GM19397 (cell line): ENCODE data around the gene MED31.
"Not testable (repeated sequence)": the region's sequence is repeated elsewhere in the genome, so short reads cannot be mapped to it uniquely, and the experiment has no call there.

Experiments
- ATAC-seq: cut with Tn5 transposase; IDR thresholded peaks from one replicate; pipeline ENCODE4 v1.9.1; 2021; ENCODE audit warnings: mild to moderate bottlenecking, moderate library complexity; ENCODE audit not compliant: unreplicated experiment

Gene MED31

GRCh38 chr17:6655732-6656361 lies 4.4 kb upstream of the MED31 start:
- ATAC-seq = not testable (repeated sequence)

- ATAC-seq = no peak
These were observed 3.7 kb upstream of the MED31 start for GRCh38 chr17:6654841-6655731.

GRCh38 chr17:6651919-6652452 lies 581 bp upstream of the MED31 start:
- ATAC-seq = peak; percentile 17

- ATAC-seq = no peak
These were observed 3.2 kb downstream of the MED31 start for GRCh38 chr17:6648181-6648580.

GRCh38 chr17:6643451-6644125 lies 7.8 kb downstream of the MED31 start:
- ATAC-seq = no peak

GRCh38 chr17:6642592-6642991 lies 8.8 kb downstream of the MED31 start:
- no peak for ATAC-seq

- ATAC-seq = peak; percentile 6
These were observed 10.1 kb downstream of the MED31 start for GRCh38 chr17:6641247-6641863.

- ATAC-seq = peak; percentile 91
These were observed 10.7 kb downstream of the MED31 start, which contains the start of the genes KIAA0753 and TXNDC17 for GRCh38 chr17:6640536-6641246. TSS of gene KIAA0753 (minus strand) at chr17:6640711. CDS start at chr17:6635103, 5,608 bp downstream. TSS of gene TXNDC17 (plus strand) at chr17:6641060. CDS start at chr17:6641083, 23 bp downstream.

GRCh38 chr17:6639586-6640535 lies 11.5 kb downstream of the MED31 start:
- no peak for ATAC-seq

GRCh38 chr17:6639014-6639585 lies 12.3 kb downstream of the MED31 start:
- ATAC-seq = no peak

- ATAC-seq = no peak
These were observed 13.1 kb downstream of the MED31 start for GRCh38 chr17:6638046-6638908.

- no peak for ATAC-seq
These were observed 14.0 kb downstream of the MED31 start for GRCh38 chr17:6637458-6637840.

GRCh38 chr17:6636616-6637457 lies 14.6 kb downstream of the MED31 start:
- no peak for ATAC-seq

GRCh38 chr17:6636105-6636504 lies 15.3 kb downstream of the MED31 start:
- ATAC-seq = no peak

- ATAC-seq = no peak
These were observed 18.1 kb downstream of the MED31 start for GRCh38 chr17:6633263-6633662.

GRCh38 chr17:6632530-6632929 lies 18.9 kb downstream of the MED31 start:
- no peak for ATAC-seq

GRCh38 chr17:6630390-6630789 lies 21.0 kb downstream of the MED31 start:
- ATAC-seq = no peak
